ENCODE data around the gene MCRS1. TPM values are rescaled to one million over a fixed set of nuclear protein-coding genes. Genes with fewer than 3 reads are reported as not detected.
"Not testable (repeated sequence)": the region's sequence is repeated elsewhere in the genome, so short reads cannot be mapped to it uniquely, and the experiment has no call there.

Gene MCRS1, protein sequence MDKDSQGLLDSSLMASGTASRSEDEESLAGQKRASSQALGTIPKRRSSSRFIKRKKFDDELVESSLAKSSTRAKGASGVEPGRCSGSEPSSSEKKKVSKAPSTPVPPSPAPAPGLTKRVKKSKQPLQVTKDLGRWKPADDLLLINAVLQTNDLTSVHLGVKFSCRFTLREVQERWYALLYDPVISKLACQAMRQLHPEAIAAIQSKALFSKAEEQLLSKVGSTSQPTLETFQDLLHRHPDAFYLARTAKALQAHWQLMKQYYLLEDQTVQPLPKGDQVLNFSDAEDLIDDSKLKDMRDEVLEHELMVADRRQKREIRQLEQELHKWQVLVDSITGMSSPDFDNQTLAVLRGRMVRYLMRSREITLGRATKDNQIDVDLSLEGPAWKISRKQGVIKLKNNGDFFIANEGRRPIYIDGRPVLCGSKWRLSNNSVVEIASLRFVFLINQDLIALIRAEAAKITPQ
- total RNA-seq, result 88.9 TPM
- long read RNA-seq, transcript MCRS1-201 (15 exons, 1,928 nt), result major isoform, 27 of 62 reads
- long read RNA-seq, partial matches to known transcripts, result 16 of 62 reads
- long read RNA-seq, other reads (novel, unspliced or antisense), result 17 of 62 reads

DNA sequence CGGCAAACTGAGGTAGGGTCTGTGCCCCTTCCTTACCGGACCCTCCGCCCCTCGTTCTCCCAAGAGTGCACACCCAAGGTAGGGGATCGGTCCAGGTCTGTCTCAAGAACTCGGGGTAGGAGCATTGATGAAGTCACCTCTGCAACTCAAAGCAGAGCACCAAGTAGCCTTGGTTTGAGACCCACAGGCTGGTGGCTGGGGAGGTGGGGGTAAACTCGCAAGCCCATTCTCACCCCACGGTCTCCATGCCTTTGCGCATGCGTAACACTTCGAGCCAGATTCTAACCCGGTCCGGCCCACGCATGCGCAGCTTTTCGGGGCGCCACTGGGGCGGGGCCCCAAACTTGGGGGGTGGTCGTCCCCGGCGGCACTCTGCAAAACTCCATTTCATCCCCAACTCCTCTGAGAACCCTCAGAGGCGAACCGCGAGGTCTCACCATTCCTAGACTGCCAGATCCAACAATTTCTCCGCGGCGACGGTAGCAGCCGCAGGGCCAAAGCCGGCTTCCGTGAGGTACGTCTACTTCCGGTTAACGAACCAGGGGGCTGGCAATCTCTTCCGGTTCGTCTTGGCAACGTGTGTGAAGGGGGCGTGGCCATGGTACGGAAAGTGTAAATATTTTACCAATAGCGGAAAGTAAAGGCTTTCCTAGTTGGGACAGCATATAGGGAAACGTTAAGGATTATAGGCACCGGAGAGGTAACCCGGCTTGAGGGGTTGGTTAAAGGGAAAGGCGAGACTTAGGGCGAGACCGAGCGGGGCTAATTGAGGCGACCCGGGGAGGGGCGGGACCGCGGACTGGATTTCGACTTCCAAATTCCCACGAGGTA is at the start of gene MCRS1:
TSS of gene MCRS1 (minus strand) at position 532 of the 831 bp plus-strand sequence. CDS start 1,411 bp downstream, outside the sequence.
- DNase-seq (ENCODE audit: missing footprints) (peak; percentile 92), ATAC-seq (peak; percentile 80)
- intact Hi-C loops (cut with DNase I), result no loop called here

DNA sequence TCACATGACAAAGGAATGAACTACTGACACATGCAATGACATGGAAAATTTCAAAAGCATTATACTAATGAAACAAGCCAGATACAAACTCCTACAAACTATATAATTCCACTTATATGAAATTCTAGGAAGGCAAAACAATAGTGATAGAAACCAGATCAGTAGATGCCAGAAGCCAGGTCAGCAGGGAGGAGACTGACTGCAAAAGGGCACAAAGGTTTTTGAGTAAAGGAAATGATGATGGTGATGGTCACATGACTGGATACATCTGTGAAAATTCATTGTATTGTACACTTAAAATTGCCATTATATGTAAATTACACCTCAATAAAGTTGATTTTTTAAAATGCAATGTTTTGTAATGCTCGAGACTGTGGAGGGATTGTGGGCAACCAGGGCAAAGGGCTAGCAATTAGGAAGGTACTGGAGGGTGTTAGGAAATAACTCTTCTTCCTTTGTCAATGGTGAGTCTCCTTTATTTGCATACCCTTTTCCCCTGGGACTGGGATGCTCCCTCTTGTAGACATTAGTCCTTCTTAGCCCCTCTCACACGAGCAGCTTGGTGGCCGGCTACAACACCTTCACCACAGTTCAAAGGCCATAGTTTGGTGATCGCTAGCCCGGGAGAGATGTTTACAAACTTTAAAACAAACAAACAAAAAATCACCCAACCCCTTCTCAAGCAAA is 48.7 kb upstream of the MCRS1 start:
- intact Hi-C loops (cut with DNase I), result no loop called here
- no peak for ATAC-seq
- DNase-seq (ENCODE audit: missing footprints), result no peak

DNA sequence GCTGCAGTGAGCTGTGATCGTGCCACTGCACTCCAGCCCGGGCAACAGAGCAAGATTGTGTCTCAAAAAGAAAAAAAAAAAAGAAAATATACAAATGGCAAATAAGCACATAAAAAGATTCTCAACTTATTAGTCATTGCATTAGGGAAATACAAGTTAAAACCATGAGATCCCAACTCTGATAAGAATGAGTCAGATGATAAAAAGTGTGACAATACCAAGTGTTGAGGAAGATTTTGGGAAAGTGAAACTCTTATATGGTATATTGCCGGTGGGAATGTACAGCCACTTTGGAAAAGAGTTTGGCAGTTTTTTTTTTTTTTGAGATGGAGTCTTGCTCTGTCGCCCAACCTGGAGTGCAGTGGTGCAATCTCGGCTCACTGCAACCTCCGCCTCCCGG is 47.8 kb upstream of the MCRS1 start:
- ATAC-seq, result no peak
- intact Hi-C loops (cut with DNase I), result no loop called here

DNA sequence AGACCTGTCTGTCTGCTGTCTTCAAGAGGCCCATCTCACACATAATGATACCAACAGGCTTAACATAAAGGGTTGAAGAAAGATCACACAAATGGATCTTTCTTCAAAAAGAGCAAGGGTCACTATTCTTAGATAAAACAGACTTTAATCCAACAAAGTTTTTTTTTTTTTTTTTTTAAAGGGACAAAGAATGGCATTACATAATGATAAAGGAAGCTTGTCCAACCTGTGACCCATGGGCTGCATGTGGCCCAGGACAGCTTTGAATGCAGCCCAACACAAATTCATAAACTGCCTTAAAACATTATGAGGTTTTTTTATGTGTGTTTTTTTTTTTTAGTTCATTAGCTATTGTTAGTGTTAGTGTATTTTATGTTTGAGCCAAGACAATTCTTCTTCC is 44.3 kb upstream of the MCRS1 start:
- intact Hi-C loops (cut with DNase I), result no loop called here
- DNase-seq (ENCODE audit: missing footprints) (no peak), ATAC-seq (no peak)

More for the DNA sequence above, 47.8 kb upstream of the MCRS1 start:
- DNase-seq (ENCODE audit: missing footprints), result no peak

DNA sequence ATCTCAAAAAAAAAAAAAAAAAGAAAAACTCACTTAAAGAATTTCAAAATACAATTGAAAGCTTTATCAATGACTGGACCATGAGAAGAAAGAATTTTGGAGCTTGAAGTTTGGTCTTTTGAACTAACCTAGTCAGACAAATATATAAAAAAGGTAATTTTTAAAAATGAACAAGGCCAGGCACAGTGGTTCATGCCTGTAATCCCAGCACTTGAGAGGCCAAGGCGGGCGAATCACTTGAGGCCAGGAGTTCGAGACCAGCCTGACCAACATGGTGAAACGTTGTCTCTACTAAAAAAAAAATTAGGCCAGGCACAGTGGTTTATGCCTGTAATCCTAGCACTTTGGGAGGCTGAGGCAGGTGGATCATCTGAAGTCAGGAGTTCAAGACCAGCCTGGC is 42.8 kb upstream of the MCRS1 start:
- intact Hi-C loops (cut with DNase I); DNase-seq (ENCODE audit: missing footprints); ATAC-seq: not testable (repeated sequence)

DNA sequence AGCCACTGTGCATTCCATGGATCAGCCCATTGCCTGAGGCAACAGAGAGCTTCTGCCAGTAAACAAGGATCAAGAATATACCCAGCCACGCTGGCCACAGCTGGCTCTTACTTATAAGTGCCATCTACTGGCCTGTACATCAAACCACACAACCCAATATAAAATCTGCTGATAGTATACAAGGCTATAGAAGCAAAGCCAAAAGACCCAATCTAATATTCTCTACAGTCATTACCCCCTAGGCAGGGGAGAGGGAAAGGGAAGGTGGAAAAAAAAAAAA is 41.9 kb upstream of the MCRS1 start:
- intact Hi-C loops (cut with DNase I), result no loop called here
- no peak for ATAC-seq
- DNase-seq (ENCODE audit: missing footprints), result no peak

DNA sequence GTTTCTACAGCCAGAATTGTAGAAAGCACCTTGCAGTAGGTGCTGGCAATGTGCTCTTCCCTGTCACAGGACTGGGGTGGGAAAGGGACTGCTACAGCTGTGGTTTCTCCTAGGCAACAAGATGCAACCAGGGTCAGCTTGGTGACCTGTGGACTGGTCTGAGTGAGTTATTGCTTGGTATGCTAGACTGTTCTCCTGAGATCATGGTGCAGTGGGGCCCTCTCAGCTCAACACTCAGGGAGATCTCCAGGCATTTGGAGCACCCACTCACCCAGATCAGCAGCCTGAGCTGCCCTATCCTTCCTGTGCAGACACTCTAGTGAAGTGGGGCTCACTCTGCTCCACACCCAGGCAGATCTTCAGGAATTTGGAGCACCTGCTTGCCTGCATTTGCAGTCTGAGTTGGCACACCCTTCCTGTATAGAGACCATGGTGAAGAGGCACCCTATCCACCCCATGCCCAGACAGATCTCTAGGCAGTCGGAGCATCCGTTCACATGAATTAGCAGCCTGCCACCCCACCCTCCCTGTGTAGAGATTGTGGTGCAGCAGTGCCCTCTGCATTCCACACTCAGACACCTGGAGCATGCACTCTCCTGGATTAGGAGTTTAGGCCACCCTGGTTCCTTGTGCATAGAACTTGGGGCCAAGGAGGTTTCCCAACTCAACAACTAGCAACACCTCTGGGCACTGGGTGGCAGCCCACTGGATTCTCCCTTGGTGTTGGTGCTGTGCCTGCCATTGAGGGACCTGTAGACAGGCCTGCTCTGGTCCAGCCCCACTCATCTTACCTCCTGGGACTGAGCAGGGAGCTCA is 41.3 kb upstream of the MCRS1 start:
- ATAC-seq, result no peak
- intact Hi-C loops (cut with DNase I), result no loop called here
- DNase-seq (ENCODE audit: missing footprints), result no peak

DNA sequence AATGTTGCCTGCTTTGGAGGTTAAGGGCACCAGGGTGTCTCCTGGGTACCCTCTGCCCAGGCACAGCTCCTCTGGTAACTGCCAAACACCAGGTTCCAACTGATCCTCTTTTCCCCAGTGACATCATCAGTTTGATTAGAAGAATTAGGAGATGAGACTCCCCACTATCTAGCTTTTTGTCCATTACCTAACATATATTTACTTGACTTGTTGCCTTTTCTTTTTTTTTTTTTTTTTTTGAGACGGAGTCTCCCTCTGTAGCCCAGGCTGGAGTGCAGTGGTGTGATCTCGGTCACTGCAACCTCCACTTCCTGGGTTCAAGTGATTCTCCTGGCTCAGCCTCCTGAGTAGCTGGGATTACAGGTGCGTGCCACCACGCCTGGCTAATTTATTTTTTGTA is 37.6 kb upstream of the MCRS1 start, which contains the start of gene FAM186B:
TSS of gene FAM186B (minus strand) at position 101 of the 400 bp plus-strand sequence. CDS start 162 bp downstream, outside the sequence.
- intact Hi-C loops (cut with DNase I); DNase-seq (ENCODE audit: missing footprints); ATAC-seq: not testable (repeated sequence)

DNA sequence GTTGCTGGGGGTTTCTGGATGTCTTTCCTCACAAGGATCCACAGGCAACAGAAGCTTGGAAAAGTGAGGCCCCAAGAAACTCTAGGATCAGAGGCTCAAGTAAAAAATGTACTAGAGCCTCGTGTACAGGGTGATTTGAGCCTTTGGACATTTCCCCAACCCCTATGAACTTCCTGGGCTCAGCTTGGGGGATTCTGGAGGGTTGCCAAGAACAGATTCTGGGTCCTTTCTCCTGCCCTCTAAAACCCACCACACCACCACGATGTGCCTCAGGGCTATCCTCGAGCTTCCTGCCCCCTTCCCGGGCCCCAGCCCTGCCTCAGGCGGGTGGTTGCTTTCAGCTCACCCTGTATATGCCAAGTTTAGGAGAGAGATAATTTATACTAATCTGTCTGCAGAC is 36.9 kb upstream of the MCRS1 start:
- ATAC-seq (no peak), DNase-seq (ENCODE audit: missing footprints) (no peak)
- intact Hi-C loops (cut with DNase I), result no loop called here

DNA sequence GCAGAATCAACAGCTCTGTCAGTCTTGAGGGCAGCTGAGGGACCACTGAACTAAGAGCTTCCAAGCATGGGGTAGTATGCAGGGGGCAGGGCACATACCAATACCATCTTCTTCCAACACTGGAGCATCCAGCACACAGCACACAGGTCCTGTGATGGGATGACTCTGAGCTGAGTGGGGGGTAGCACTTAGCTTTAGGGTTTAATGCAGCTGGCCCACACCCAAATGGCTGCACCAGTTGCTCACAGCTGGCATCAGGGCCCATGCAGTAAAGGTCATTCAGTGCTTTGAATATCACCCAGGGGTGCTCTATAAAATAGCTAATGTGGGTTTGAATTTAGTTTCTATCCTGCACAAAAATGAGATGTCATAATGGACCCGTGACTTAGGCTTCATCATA is 35.8 kb upstream of the MCRS1 start:
- no peak for DNase-seq (ENCODE audit: missing footprints)
- ATAC-seq, result no peak
- intact Hi-C loops (cut with DNase I), result no loop called here

DNA sequence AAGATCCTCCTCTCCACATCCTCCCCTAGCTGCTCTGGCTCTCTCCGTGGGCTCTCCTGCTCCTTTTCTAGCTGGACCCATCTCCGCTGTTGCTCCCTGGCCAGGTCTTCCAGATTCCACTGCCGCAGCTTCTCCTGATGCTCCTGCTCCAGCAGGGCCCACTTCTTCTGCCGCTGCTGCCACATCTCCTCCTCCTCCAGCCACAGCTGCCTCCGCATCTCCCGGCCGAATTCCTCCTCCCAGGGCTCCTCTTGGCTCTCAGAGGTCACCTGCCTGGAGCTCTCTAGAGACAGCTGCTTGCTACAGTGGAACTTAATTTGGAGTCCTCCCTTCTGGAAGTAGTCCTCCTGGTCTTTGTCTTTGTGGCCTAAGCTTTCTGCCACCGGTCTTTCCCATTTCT is 32.0 kb upstream of the MCRS1 start:
- intact Hi-C loops (cut with DNase I), result no loop called here
- DNase-seq (ENCODE audit: missing footprints), result no peak
- no peak for ATAC-seq

DNA sequence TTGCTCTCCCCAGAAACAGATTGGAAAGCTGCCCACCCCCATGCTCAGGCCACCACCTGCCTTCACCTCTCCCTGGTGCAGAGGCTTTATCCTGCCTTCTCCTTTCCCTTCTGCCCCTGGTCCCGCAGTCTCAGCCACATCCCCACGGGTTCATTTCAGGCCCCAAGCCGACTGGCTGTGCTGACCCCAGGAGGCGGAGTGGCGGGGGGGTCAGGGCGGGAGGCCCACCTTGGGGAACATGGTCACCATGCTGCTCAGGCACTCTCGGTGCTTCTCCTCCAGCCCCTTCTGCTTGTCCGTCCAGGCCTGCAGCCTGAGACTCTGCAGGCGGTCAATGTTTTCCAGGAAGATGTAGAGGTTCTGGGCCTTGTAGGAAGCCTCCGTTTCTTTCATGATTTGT is 30.6 kb upstream of the MCRS1 start:
- ATAC-seq, result no peak
- intact Hi-C loops (cut with DNase I), result no loop called here
- DNase-seq (ENCODE audit: missing footprints), result no peak

DNA sequence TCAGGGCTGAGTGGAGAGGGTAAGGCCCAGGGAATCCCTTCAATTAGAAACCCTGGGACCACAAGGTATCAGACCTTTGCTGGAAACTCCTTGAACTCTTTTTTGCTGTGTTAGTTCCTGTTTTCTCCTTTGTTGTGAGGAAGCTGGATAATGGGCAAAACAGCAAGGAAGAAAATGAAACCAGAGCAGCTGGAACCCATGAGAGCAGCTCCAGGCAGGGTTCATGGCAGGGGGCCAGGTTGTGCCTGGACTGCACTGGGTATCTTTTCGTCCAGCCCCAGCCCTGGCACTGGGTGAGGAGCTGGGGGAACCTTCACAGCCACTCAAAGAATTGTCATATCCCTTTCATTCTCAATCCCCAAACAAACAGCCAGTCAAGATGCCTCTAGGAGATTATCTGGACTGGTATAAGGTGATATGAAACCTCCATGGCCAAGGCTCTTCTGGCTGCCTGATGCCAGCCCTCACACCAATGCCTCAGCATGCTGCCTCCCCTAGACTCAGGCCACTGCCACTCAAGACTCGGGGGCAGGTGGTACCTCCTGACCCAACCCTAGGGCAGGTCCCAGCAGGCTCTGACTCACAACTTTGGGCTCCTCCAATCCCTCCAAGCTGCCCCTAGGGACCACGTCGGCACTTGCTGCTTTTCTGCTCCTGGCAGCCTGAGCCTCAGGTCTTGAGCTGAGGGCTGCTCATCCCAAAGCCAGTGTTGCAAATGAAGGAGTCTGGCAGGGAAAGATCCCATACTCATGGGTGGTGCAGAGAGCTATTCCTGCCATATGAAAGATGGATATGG is 21.0 kb upstream of the MCRS1 start:
- intact Hi-C loops (cut with DNase I), result no loop called here
- ATAC-seq (peak; percentile 46), DNase-seq (ENCODE audit: missing footprints) (peak; percentile 67)

DNA sequence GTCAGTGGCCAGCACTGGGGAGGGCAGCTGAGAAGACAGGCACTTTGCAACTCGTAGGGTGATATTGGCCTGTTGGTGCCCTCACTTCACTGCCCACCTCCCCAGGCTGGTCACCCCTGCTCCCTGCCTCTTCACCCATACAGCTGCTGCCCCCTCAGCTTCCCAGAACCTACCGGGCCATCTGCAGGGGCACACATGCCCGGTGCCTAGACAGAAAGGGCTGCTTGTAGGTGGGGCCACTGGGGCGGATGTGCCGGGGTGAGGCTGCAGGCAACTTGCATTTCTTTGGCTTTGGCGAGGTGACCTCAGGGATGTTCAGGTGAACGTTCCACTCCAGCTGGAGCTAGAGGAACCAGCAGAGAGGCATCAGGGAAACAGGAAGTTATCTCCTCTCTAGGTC is 20.3 kb upstream of the MCRS1 start:
- no peak for DNase-seq (ENCODE audit: missing footprints)
- intact Hi-C loops (cut with DNase I), result no loop called here
- ATAC-seq, result no peak

DNA sequence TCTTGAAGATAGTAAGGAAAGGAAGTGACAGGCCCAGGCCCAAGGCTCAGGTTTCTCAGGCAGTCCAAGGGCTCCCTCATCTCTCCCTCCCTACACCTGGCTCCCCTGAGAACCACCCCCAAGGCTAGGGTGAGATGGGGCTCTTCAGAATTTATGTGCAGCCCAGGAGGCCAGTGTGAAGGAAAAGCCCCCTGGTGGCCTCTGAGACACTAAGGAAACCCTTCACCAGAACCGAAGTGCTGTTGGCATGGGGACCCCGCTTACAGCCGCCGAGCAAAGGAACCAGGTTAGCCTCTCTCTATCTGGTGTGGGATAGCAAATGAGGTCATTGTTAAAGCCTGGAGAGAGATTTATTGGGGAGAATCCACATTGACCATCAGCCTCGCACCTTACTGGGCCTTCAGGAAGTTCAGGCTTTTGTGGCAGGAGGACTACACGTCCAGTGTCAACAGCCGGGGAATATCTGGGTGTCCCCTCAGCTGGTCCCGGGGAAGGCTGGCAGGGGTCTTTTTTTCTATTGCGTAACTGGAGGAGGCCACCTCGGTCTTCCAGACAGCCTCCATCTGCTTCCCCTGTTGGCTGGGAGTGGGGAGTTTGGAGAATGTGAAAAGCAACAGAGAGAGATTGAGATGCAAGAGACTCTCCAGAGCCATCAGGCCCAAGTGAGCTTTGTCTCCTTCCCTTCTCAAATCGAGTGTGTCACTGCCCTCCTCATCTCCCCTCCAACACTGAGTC is 19.4 kb upstream of the MCRS1 start:
- DNase-seq (ENCODE audit: missing footprints), result no peak
- no peak for ATAC-seq
- intact Hi-C loops (cut with DNase I), result no loop called here

DNA sequence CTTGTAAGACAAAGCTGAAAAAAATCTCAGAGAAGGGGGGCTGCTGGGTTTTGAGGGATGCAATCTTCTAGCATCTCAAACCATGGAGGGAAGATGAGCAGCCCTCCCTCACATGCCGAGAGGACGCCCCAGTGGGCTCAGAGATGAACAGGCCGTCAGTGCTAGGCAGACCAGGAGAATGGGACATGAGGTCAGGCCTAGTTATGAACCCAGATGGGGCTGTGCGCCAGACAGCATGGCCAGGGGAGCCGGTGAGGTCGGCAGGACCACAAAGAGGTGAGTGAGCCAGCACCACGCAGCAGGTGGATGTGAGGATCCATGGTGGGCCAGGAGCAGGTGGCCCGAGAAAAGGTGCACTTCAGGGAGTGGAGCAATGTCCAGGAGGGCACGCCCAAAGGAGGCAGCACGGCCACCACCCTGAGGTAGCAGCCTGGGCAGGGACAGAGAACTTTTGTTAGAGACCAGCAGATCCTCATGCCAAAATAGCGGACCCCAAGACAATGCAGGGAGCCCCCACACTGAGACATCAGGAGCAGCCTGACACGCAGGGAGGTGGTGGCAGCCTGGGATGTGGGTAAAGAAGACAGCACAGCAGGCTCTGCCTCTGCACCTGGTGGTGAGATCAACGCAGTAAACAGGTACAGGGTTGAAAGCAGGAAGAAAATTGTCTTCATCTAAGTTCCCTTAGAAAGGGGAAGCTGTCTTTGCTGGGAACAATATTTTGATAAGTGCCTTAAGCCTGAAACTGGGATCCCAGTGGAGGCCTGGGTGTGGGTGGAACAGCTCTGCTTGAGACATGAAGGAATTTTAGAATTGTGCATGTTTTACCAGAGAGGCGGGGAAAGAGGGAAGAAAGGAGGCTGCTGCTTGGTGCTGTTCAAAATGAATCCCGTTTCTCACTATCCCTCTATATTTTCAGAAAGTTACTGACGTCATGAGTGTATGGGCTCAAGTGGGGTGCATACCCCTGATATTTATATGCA is 17.8 kb upstream of the MCRS1 start:
- ATAC-seq, result no peak
- intact Hi-C loops (cut with DNase I), result no loop called here
- DNase-seq (ENCODE audit: missing footprints), result no peak

Measured in Right ventricle myocardium inferior (tissue), 1 donor.